Suprapubic skin (tissue), 4 donors: Measurements from ENCODE around the gene PSMC3.
A peak's percentile ranks its signal among the peaks of the same experiment; 100 is the strongest.

ENCODE experiments used
- POLR2A ChIP-seq, 2 donors: fragments of 450-650 bp; IDR thresholded peaks; one replicate each; pipeline ENCODE4 v1.6.1; 2017; ENCODE audit warnings: antibody characterized with exemption in 2 of 2, mild to moderate bottlenecking in 2 of 2, moderate library complexity in 2 of 2
- POLR2AphosphoS5 ChIP-seq, 3 donors: sonication (generic); formaldehyde crosslinking; IDR thresholded peaks; one replicate each; pipeline ENCODE4 v1.6.1; 2017; ENCODE audit warnings: antibody characterized with exemption in 3 of 3
- TF ChIP-seq, protein P1 (sequence below), 2 donors: fragments of 200-600 bp in 1 of 2; fragments of 450-650 bp in 1 of 2; sonication (generic) in 1 of 2; IDR thresholded peaks; one replicate each; pipeline ENCODE4 v1.5.1; 2016 to 2019; ENCODE audit warnings: antibody characterized with exemption in 2 of 2, mild to moderate bottlenecking in 1 of 2, moderate library complexity in 1 of 2

DNA sequence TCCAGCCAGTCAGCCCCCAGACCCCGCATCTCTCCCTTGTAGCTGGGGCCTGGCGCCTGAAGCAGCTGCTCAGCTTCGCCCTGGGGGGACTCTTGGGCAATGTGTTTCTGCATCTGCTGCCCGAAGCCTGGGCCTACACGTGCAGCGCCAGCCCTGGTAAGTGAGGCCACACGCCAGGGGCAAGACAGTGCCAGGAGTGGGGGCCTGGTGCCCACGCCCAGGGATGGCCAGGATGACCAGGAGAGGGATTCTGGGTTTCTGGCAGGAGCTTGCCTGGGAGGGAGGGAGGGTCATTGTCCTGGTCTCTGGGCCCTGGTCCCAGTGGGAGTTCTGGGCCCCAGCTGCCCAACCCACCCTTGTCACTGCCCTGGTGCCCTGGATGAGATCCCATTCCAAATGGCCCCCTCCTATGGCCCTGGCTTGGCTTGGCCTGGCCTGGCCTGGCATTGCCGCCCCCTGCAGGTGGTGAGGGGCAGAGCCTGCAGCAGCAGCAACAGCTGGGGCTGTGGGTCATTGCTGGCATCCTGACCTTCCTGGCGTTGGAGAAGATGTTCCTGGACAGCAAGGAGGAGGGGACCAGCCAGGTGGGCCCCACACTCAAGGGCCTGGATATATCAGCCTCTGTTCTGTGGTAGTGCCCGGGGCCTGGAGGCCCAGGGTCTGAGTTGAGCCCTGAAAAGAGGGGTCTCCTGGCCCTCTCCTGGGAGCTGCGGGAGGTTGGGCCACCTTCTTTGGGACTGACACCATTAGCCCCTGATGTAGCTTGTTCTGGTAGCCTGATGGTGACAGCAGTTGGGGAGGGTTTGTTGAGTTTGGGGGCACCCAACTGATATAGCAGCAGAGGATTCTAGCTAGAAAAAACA, 14.1 kb downstream of the PSMC3 start:
- TF ChIP-seq, protein P1, sequence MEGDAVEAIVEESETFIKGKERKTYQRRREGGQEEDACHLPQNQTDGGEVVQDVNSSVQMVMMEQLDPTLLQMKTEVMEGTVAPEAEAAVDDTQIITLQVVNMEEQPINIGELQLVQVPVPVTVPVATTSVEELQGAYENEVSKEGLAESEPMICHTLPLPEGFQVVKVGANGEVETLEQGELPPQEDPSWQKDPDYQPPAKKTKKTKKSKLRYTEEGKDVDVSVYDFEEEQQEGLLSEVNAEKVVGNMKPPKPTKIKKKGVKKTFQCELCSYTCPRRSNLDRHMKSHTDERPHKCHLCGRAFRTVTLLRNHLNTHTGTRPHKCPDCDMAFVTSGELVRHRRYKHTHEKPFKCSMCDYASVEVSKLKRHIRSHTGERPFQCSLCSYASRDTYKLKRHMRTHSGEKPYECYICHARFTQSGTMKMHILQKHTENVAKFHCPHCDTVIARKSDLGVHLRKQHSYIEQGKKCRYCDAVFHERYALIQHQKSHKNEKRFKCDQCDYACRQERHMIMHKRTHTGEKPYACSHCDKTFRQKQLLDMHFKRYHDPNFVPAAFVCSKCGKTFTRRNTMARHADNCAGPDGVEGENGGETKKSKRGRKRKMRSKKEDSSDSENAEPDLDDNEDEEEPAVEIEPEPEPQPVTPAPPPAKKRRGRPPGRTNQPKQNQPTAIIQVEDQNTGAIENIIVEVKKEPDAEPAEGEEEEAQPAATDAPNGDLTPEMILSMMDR (IDR thresholded peaks at IDR 0.05) = peak; percentile 18 to 82
- TF ChIP-seq POLR2A (IDR thresholded peaks at IDR 0.05) (no peak), POLR2AphosphoS5 (IDR thresholded peaks at IDR 0.05) (no peak)
